Fibroblast of skin of scalp (primary cell): ENCODE data around the gene MEIOSIN.
A peak's percentile ranks its signal among the peaks of the same experiment; 100 is the strongest.

Experiments used
- DNase-seq: peaks from one replicate; pipeline ENCODE4 v3.0.0-alpha.2; 2013

Gene MEIOSIN

GRCh38 chr19:45766296-45766868 is 33.1 kb downstream of the MEIOSIN start:
- DNase-seq, result no peak

GRCh38 chr19:45766869-45767346 is 33.7 kb downstream of the MEIOSIN start:
- DNase-seq, result no peak

- peak; percentile 86 for DNase-seq
These were observed 34.2 kb downstream of the MEIOSIN start for GRCh38 chr19:45767410-45767880.

GRCh38 chr19:45767881-45768654 is 34.8 kb downstream of the MEIOSIN start:
- DNase-seq, result peak; percentile 56

- peak; percentile 51 for DNase-seq
These were observed 35.4 kb downstream of the MEIOSIN start for GRCh38 chr19:45768655-45768983.

- DNase-seq, result peak; percentile 99
These were observed 35.9 kb downstream of the MEIOSIN start, which contains the start of gene SIX5 for GRCh38 chr19:45768984-45769782. Gene SIX5 (minus strand): TSS chr19:45769252. CDS start chr19:45768844, 408 bp downstream.

GRCh38 chr19:45769821-45770191 is 36.6 kb downstream of the MEIOSIN start:
- DNase-seq, result peak; percentile 41

- peak; percentile 98 for DNase-seq
These were observed 37.2 kb downstream of the MEIOSIN start for GRCh38 chr19:45770192-45771101.

- no peak for DNase-seq
These were observed 38.2 kb downstream of the MEIOSIN start for GRCh38 chr19:45771311-45771933.

GRCh38 chr19:45772130-45772840 is 39.0 kb downstream of the MEIOSIN start:
- no peak for DNase-seq

- DNase-seq, result no peak
These were observed 39.7 kb downstream of the MEIOSIN start for GRCh38 chr19:45772912-45773311.

- DNase-seq, result no peak
These were observed 40.1 kb downstream of the MEIOSIN start for GRCh38 chr19:45773384-45773783.

GRCh38 chr19:45774765-45775164 is 41.5 kb downstream of the MEIOSIN start:
- DNase-seq, result no peak

- no peak for DNase-seq
These were observed 44.2 kb downstream of the MEIOSIN start for GRCh38 chr19:45777395-45777961.

GRCh38 chr19:45778010-45778661 is 44.9 kb downstream of the MEIOSIN start:
- DNase-seq, result no peak

GRCh38 chr19:45779231-45780145 is 46.2 kb downstream of the MEIOSIN start:
- DNase-seq, result peak; percentile 52

- no peak for DNase-seq
These were observed 46.9 kb downstream of the MEIOSIN start for GRCh38 chr19:45780146-45780447.

- DNase-seq, result no peak
These were observed 47.4 kb downstream of the MEIOSIN start for GRCh38 chr19:45780448-45781213.
